WTC11 (cell line): ENCODE measurements around the gene PPP2R5E. TPM values are rescaled to one million over a fixed set of nuclear protein-coding genes. Genes with fewer than 3 reads are reported as not detected.

Experiments
- ATAC-seq: fragments of 200-7000 bp; cut with Tn5 transposase; 2 replicates; pipeline ENCODE4 v1.10.0; 2021; ENCODE audit warnings: mild to moderate bottlenecking, moderate library complexity
- CTCF ChIA-PET: fragments of 300-600 bp; sonication (Branson Sonifier 250); formaldehyde crosslinking; loops from one replicate; lab custom pipeline; 2021; ENCODE audit warnings: antibody characterized with exemption; lab: Charles Lee
- POLR2A ChIA-PET: fragments of 350-600 bp; sonication (Branson Sonifier 250); formaldehyde crosslinking; loops from one replicate; lab custom pipeline; 2021; ENCODE audit warnings: antibody characterized with exemption; lab: Charles Lee
- DNase-seq: peaks from one replicate; pipeline ENCODE4 v3.0.0; 2021; ENCODE audit warnings: low spot score
- H3K27ac Mint-ChIP-seq: 2 replicates; pipeline ENCODE4 v1.8.0; 2021; ENCODE audit warnings: mixed read lengths
- H3K27me3 Mint-ChIP-seq: 2 replicates; pipeline ENCODE4 v1.8.0; 2021; ENCODE audit warnings: low read depth, mild to moderate bottlenecking, moderate library complexity, mixed read lengths
- H3K36me3 Mint-ChIP-seq: 2 replicates; pipeline ENCODE4 v1.8.0; 2021; ENCODE audit warnings: mixed read lengths
- H3K4me1 Mint-ChIP-seq: 2 replicates; pipeline ENCODE4 v1.8.0; 2022; ENCODE audit warnings: mixed read lengths
- H3K4me3 Mint-ChIP-seq: 2 replicates; pipeline ENCODE4 v1.8.0; 2021; ENCODE audit warnings: mild to moderate bottlenecking, moderate library complexity, mixed read lengths
- H3K9me3 Mint-ChIP-seq: 2 replicates; pipeline ENCODE4 v1.8.0; 2021; ENCODE audit warnings: mixed read lengths
- AFF4 ChIP-seq: sonication (generic); formaldehyde crosslinking; IDR thresholded peaks from 2 replicates; pipeline ENCODE4 v1.8.1; 2023; ENCODE audit warnings: mild to moderate bottlenecking, missing genetic modification reagents, borderline replicate concordance
- CREB1 ChIP-seq: sonication (generic); formaldehyde crosslinking; IDR thresholded peaks from 2 replicates; pipeline ENCODE4 v1.8.0; 2023; ENCODE audit warnings: mild to moderate bottlenecking, missing genetic modification reagents
- CREM ChIP-seq: sonication (generic); formaldehyde crosslinking; IDR thresholded peaks from 2 replicates; pipeline ENCODE4 v1.8.1; 2022; ENCODE audit warnings: mild to moderate bottlenecking, missing genetic modification reagents, moderate library complexity
- ELF4 ChIP-seq: sonication (generic); formaldehyde crosslinking; IDR thresholded peaks from 2 replicates; pipeline ENCODE4 v1.8.1; 2022; ENCODE audit warnings: low read depth, mild to moderate bottlenecking, moderate library complexity, missing genetic modification reagents
- EMX1 ChIP-seq: fragments of 250-450 bp; sonication (Bioruptor Pico); IDR thresholded peaks from 2 replicates; pipeline ENCODE4 v1.8.0; 2021; ENCODE audit warnings: mild to moderate bottlenecking
- ERG ChIP-seq: fragments of 250-450 bp; sonication (Bioruptor Pico); IDR thresholded peaks from 2 replicates; pipeline ENCODE4 v1.8.0; 2021; ENCODE audit warnings: mild to moderate bottlenecking
- FOXP1 ChIP-seq: sonication (generic); formaldehyde crosslinking; IDR thresholded peaks from 2 replicates; pipeline ENCODE4 v1.8.0; 2022; ENCODE audit warnings: missing genetic modification reagents, mild to moderate bottlenecking, moderate library complexity, borderline replicate concordance
- IRF2 ChIP-seq: sonication (generic); formaldehyde crosslinking; IDR thresholded peaks from 2 replicates; pipeline ENCODE4 v1.8.0; 2022; ENCODE audit warnings: low read depth, missing genetic modification reagents, borderline replicate concordance
- JAZF1 ChIP-seq: fragments of 250-450 bp; sonication (Bioruptor Pico); IDR thresholded peaks from 2 replicates; pipeline ENCODE4 v1.9.0; 2021; ENCODE audit warnings: moderate library complexity, mild to moderate bottlenecking, inconsistent platforms
- JUN ChIP-seq: sonication (generic); formaldehyde crosslinking; IDR thresholded peaks from 2 replicates; pipeline ENCODE4 v1.8.0; 2023; ENCODE audit warnings: mild to moderate bottlenecking, missing genetic modification reagents
- PRRX2 ChIP-seq: fragments of 250-450 bp; sonication (Bioruptor Pico); IDR thresholded peaks from 2 replicates; pipeline ENCODE4 v1.8.0; 2021; ENCODE audit warnings: mild to moderate bottlenecking
- TEAD1 ChIP-seq: sonication (generic); formaldehyde crosslinking; IDR thresholded peaks from 2 replicates; pipeline ENCODE4 v1.8.0; 2022; ENCODE audit warnings: mild to moderate bottlenecking, missing genetic modification reagents
- ZMAT4 ChIP-seq: fragments of 250-450 bp; sonication (Bioruptor Pico); IDR thresholded peaks from 2 replicates; pipeline ENCODE4 v1.9.0; 2021; ENCODE audit warnings: mild to moderate bottlenecking
- ZNF121 ChIP-seq: sonication (generic); formaldehyde crosslinking; IDR thresholded peaks from 2 replicates; pipeline ENCODE4 v1.8.0; 2023; ENCODE audit warnings: missing genetic modification reagents
- ZNF423 ChIP-seq: fragments of 250-450 bp; sonication (Bioruptor Pico); IDR thresholded peaks from 2 replicates; pipeline ENCODE4 v2.1.2; 2022; ENCODE audit warnings: mild to moderate bottlenecking, moderate library complexity
- ZNF425 ChIP-seq: fragments of 250-450 bp; sonication (Bioruptor Pico); conservative IDR thresholded peaks from 2 replicates; pipeline ENCODE4 v1.9.0; 2021; ENCODE audit warnings: mild to moderate bottlenecking
- total RNA-seq: library from RNA; stranded (reverse); gene quantifications from 3 replicates; pipeline ENCODE4 v1.2.3, GENCODE V29; 2021
- TF ChIP-seq, protein P1 (sequence below): sonication (generic); formaldehyde crosslinking; IDR thresholded peaks from 2 replicates; pipeline ENCODE4 v1.8.0; 2022; ENCODE audit warnings: mild to moderate bottlenecking, missing genetic modification reagents
- TF ChIP-seq, protein P2 (sequence below): sonication (generic); formaldehyde crosslinking; IDR thresholded peaks from 2 replicates; pipeline ENCODE4 v1.8.1; 2022; ENCODE audit warnings: missing genetic modification reagents, borderline replicate concordance
- TF ChIP-seq, protein P3 (sequence below): sonication (generic); formaldehyde crosslinking; IDR thresholded peaks from 2 replicates; pipeline ENCODE4 v1.8.0; 2022; ENCODE audit warnings: mild to moderate bottlenecking, missing genetic modification reagents
- TF ChIP-seq, protein P4 (sequence below): sonication (generic); formaldehyde crosslinking; IDR thresholded peaks from 2 replicates; pipeline ENCODE4 v1.8.0; 2022; ENCODE audit warnings: missing genetic modification reagents

Gene PPP2R5E
- total RNA-seq, 1 experiment from 2014 or later = 59.0 TPM

GRCh38 chr14:63398952-63399351 is 144.2 kb downstream of the PPP2R5E start:
- H3K4me1 Mint-ChIP-seq = peaks cover 8% of the 10 kb centered on the region
- H3K27me3 Mint-ChIP-seq = no peaks in the 10 kb centered on the region
- CTCF ChIA-PET = no interaction called here
- ATAC-seq (no peak), DNase-seq (no peak)
- peaks cover 34% of the 10 kb centered on the region for H3K36me3 Mint-ChIP-seq
- no peak for TF ChIP-seq PRRX2 (CRISPR knock-in tag)
- no peak for TF ChIP-seq CREB1
- TF ChIP-seq, protein P1, sequence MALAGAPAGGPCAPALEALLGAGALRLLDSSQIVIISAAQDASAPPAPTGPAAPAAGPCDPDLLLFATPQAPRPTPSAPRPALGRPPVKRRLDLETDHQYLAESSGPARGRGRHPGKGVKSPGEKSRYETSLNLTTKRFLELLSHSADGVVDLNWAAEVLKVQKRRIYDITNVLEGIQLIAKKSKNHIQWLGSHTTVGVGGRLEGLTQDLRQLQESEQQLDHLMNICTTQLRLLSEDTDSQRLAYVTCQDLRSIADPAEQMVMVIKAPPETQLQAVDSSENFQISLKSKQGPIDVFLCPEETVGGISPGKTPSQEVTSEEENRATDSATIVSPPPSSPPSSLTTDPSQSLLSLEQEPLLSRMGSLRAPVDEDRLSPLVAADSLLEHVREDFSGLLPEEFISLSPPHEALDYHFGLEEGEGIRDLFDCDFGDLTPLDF (CRISPR knock-in tag) = no peak
- TF ChIP-seq, protein P2, sequence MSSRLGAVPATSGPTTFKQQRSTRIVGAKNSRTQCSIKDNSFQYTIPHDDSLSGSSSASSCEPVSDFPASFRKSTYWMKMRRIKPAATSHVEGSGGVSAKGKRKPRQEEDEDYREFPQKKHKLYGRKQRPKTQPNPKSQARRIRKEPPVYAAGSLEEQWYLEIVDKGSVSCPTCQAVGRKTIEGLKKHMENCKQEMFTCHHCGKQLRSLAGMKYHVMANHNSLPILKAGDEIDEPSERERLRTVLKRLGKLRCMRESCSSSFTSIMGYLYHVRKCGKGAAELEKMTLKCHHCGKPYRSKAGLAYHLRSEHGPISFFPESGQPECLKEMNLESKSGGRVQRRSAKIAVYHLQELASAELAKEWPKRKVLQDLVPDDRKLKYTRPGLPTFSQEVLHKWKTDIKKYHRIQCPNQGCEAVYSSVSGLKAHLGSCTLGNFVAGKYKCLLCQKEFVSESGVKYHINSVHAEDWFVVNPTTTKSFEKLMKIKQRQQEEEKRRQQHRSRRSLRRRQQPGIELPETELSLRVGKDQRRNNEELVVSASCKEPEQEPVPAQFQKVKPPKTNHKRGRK (CRISPR knock-in tag) = no peak
- no peak for TF ChIP-seq EMX1 (CRISPR knock-in tag)
- no peak for TF ChIP-seq AFF4 (CRISPR knock-in tag)
- no peak for TF ChIP-seq JAZF1 (CRISPR knock-in tag)
- no peak for TF ChIP-seq ELF4 (CRISPR knock-in tag)
- TF ChIP-seq FOXP1 = no peak
- TF ChIP-seq JUN (CRISPR knock-in tag) = no peak
- TF ChIP-seq, protein P3, sequence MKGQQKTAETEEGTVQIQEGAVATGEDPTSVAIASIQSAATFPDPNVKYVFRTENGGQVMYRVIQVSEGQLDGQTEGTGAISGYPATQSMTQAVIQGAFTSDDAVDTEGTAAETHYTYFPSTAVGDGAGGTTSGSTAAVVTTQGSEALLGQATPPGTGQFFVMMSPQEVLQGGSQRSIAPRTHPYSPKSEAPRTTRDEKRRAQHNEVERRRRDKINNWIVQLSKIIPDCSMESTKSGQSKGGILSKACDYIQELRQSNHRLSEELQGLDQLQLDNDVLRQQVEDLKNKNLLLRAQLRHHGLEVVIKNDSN (CRISPR knock-in tag) = no peak
- no peak for TF ChIP-seq CREM (CRISPR knock-in tag)
- TF ChIP-seq IRF2 (CRISPR knock-in tag) = no peak
- no peak for TF ChIP-seq ZNF423 (CRISPR knock-in tag)
- no peak overlapping the region for H3K27ac Mint-ChIP-seq
- POLR2A ChIA-PET = no interaction called here
- H3K4me3 Mint-ChIP-seq = no peak overlapping the region
- peaks cover 16% of the 10 kb centered on the region for H3K9me3 Mint-ChIP-seq

DNA sequence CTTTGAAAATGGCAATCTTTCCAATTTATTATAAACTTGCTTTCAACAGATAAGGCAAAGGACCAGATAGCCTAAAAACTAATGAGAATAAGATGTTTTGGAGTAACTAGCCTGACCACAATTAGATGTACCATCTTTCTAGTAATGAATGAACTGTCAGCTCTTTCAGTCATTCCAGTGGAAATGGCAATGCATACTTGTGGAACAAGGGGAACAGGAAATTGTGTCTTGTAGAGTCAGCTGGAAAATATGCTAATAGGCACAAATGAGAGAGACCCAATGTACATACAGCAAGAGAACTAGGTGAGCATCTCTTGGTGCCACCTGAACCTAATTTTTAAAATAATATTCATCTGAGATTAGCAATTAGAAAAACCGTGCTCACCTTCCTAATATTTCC is 148.3 kb downstream of the PPP2R5E start:
- TF ChIP-seq, protein P4, sequence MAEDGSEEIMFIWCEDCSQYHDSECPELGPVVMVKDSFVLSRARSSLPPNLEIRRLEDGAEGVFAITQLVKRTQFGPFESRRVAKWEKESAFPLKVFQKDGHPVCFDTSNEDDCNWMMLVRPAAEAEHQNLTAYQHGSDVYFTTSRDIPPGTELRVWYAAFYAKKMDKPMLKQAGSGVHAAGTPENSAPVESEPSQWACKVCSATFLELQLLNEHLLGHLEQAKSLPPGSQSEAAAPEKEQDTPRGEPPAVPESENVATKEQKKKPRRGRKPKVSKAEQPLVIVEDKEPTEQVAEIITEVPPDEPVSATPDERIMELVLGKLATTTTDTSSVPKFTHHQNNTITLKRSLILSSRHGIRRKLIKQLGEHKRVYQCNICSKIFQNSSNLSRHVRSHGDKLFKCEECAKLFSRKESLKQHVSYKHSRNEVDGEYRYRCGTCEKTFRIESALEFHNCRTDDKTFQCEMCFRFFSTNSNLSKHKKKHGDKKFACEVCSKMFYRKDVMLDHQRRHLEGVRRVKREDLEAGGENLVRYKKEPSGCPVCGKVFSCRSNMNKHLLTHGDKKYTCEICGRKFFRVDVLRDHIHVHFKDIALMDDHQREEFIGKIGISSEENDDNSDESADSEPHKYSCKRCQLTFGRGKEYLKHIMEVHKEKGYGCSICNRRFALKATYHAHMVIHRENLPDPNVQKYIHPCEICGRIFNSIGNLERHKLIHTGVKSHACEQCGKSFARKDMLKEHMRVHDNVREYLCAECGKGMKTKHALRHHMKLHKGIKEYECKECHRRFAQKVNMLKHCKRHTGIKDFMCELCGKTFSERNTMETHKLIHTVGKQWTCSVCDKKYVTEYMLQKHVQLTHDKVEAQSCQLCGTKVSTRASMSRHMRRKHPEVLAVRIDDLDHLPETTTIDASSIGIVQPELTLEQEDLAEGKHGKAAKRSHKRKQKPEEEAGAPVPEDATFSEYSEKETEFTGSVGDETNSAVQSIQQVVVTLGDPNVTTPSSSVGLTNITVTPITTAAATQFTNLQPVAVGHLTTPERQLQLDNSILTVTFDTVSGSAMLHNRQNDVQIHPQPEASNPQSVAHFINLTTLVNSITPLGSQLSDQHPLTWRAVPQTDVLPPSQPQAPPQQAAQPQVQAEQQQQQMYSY (CRISPR knock-in tag) = no peak
- TF ChIP-seq JAZF1 (CRISPR knock-in tag) (no peak), ZNF425 (no peak), TEAD1 (no peak), IRF2 (CRISPR knock-in tag) (no peak), ERG (CRISPR knock-in tag) (no peak), ZNF121 (CRISPR knock-in tag) (no peak), ZMAT4 (CRISPR knock-in tag) (no peak)
- TF ChIP-seq, all 79 proteins: peak for 0
- ATAC-seq = no peak
- POLR2A ChIA-PET = no interaction called here

More for the DNA sequence above, 148.3 kb downstream of the PPP2R5E start:
- CTCF ChIA-PET = no interaction called here
- peaks cover 2% of the 10 kb centered on the region; the same call in 1 of the 2 replicates for H3K4me1 Mint-ChIP-seq
- peak overlapping the region; percentile 42; the same call in 1 of the 2 replicates for H3K27ac Mint-ChIP-seq
- peaks cover 52% of the 10 kb centered on the region for H3K36me3 Mint-ChIP-seq
- H3K4me3 Mint-ChIP-seq = no peak overlapping the region
- peaks cover 15% of the 10 kb centered on the region for H3K9me3 Mint-ChIP-seq
- H3K27me3 Mint-ChIP-seq = no peaks in the 10 kb centered on the region
- DNase-seq = no peak
